ENCODE data around the gene LY6G6F.
"Not testable (repeated sequence)": the region's sequence is repeated elsewhere in the genome, so short reads cannot be mapped to it uniquely, and the experiment has no call there.

LY6G6F gene

GRCh38 chr6:31702819-31703716 is 3.6 kb upstream of the LY6G6F start, which contains the start of gene ABHD16A:
Gene ABHD16A, minus strand, starts transcription at chr6:31703324. Its CDS starts 43 bp downstream, at chr6:31703281.
- peak; percentile 94 for DNase-seq (ENCODE audit: low read depth)

DNA sequence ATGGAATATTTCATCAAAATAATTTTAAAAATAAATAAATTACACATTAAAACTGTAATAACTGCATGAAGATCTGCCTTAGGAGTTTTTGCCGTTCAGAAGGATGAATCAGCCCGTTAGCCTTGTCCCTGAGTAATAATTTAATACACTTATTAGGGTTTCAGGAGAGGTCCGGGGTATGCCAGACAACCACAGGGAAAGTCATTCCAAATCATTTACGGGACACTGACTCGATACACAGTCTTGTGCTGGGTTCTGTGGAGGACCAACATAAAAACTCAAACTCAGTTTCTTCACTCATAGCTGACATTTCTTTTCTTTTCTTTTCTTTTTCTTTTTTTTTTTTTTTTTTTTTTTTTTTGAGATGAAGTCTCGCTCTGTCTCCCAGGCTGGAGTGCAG is 735 bp upstream of the LY6G6F start:
- DNase-seq (ENCODE audit: low read depth), result no peak

- DNase-seq (ENCODE audit: low read depth), result no peak
Measured at GRCh38 chr6:31707701-31708100, 1.0 kb downstream of the LY6G6F start.

GRCh38 chr6:31708224-31708623 is 1.6 kb downstream of the LY6G6F start:
- DNase-seq (ENCODE audit: low read depth), result no peak

GRCh38 chr6:31709157-31709556 is 2.5 kb downstream of the LY6G6F start:
- not testable (repeated sequence) for DNase-seq (ENCODE audit: low read depth)

- no peak for DNase-seq (ENCODE audit: low read depth)
Measured at GRCh38 chr6:31710523-31711219, 4.0 kb downstream of the LY6G6F start.

GRCh38 chr6:31711233-31711632 is 4.6 kb downstream of the LY6G6F start:
- no peak for DNase-seq (ENCODE audit: low read depth)

DNA sequence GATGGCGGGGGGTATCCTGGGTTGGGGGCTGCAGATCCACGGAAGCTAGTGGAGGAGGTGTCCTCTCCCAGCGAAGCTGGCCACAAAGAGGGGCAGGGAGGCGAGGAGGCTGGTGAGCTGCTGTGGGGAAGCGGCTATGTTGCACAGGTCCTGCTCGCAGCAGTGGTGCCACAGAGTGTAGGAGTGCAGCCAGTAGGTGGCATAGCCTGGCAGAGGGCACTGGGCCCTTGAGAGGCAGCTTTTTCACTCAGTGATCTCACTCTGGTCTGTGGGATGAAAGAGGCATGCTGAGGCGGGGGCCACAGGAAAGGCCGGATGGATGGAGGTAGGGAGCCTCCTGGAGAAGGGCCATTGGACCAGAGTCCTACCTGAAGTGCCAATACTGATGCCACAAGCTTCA is 5.6 kb downstream of the LY6G6F start:
- no peak for DNase-seq (ENCODE audit: low read depth)

DNA sequence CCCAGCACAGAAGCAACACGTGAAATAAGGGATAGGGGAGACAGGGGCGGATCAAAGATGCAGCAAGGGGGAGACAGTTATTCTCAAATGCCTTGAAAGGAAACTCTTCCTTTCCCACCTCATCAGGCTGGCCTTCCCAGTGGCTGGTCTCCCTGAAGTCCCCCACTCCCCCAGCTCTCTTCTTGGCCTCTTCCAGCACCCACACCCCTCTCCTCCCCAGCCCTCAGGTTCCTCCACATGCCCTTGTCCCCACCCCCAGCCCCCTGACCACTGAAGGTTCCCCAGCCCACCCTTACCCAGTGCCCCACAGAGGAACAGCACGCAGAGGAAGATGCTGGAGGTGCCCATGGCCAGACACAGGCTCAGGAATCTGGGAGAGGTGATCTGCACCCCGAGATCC is 6.8 kb downstream of the LY6G6F start:
- no peak for DNase-seq (ENCODE audit: low read depth)

- no peak for DNase-seq (ENCODE audit: low read depth)
Measured at GRCh38 chr6:31713991-31714684, 7.5 kb downstream of the LY6G6F start.

DNA sequence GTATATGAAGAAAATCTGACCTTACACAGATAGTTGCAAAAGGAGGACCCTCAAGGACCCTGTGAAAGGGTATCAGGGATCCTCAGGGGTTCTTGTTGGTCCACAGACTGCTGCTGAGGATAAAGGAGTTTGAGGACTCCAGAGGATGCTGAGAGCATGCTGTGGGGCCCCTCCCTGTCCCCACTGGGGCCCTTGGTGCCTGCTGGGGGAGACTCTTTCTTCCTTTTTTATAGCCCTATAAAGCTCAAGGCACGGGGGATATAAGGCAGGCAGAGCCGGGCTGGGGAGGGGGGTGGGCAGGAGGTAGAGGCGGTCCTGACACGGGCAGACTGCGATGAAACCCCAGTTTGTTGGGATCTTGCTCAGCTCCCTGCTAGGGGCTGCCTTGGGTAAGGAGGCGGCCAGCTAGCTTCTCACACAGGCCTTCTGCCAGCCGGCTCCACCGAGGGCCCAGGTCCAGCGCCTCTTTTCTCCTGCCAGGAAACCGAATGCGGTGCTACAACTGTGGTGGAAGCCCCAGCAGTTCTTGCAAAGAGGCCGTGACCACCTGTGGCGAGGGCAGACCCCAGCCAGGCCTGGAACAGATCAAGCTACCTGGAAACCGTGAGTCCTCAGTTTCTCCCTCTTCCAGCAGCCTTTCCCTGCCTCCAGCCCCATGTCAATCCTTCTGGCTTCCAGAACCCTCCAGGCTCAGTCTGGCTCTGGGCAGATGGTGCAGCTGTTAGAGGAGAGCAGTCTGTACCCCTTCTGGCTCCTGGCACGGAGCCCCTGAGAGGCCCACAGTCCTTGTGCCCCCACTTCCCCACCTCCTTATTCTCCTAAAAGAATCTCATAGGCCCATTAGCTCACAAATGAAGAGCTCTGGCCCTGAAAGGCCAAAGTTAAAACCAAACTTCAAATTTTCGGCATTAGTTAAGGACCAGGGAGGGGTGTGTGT is 8.6 kb downstream of the LY6G6F start, which contains the start of gene LY6G6D:
TSS of gene LY6G6D (plus strand) at position 327 of the 937 bp plus-strand sequence. CDS start at position 335, 8 bp downstream.
- DNase-seq (ENCODE audit: low read depth), result no peak

- DNase-seq (ENCODE audit: low read depth), result no peak
Measured at GRCh38 chr6:31717499-31718222, 11.0 kb downstream of the LY6G6F start.

DNA sequence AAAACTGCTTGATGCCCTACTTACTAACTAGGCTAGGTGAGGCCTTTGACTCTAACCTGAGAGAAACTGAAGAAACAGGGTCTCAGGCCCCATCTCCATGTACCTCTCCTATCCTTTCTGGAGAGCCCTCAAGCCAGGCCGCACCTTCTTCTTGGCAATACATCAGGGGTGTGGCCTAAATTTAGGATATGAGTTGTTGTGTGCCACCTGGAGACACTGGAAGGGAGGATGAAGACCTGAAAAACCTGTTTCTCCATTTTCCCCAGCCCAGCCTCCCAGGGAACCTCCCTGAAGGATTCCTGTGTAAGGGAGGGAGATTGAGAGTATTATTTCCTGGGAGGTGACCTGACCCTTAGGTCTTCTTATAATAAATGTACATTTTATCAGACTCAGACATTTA is 11.6 kb downstream of the LY6G6F start:
- DNase-seq (ENCODE audit: low read depth), result no peak

DNA sequence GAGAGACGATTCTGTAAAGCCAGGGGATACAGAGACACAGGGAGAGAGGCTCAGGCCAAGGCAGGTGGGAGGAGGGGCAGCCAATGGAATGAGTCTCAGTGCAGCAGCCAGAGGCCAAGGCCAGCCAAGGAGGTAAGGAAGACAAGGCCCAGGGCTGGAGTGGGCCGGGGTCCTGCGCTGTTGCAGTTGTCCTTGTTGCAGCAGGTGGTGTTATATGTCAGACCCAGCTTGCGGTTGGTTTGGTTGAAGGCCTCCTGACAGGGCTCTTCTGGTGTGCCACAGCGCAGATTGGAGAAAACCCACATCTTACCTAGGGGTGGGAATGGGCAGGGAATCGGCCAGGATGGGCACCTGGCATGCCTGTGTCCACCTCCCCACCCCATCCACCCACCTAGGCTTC is 12.3 kb downstream of the LY6G6F start:
- no peak for DNase-seq (ENCODE audit: low read depth)

DNA sequence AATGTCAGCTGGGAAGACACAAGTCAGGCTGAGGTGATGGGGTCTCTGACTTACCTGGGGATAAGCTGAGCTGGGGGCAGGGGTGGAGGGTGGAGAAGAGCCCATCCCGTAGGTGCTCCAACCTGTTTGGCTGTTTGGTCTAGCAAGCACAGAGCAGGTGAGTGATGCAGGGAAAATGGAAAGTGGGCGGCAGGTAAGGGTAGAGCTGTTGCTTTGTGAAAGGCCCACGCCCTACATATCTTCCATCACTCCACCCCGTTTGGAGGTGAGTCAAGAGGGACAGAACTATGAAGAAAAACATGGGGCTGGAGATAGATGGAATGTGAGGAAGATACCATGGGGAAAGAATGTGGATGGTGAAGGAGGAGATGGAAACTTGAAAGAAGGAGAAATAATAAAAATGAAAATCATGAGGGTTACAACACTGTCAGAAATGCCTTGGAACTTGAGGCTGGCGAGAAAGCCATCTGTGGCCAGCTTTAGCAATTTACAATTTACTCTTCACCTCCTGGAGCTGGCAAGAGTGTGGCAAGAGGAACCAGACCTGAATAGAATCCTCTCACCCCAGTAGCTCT is 13.6 kb downstream of the LY6G6F start:
- DNase-seq (ENCODE audit: low read depth), result no peak

DNA sequence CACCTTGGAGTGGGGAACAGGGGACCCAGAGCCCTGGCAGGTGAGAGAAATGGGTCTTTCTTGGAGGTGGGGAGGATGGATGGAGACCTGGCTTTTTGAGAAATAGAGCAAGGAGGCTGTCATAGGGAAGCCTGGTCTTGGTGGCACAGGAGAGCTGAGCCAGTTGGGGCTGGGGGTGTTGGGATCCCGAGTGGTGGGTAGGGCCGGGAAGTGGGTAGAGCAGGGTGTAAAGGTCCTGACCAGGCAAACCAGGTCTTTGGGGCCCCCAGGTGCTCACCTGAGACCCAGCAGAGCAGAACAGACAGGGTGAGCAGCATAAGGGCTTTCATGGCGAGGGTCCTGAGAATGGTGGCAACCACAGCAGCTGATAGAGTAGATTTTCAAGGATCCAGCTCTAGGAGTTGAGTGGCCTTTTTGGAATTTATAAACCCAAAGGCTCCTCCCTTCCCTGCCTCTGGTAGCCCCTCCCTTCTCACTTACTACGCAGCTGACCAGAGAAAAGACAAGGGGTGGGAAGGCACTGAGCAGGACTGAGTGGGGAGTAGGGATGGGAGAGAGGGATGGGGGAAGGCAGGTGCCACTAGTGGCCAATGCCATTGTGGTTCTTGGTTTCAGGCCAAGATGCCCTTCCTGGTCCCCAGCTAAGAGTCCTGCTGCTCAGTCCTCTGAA is 14.8 kb downstream of the LY6G6F start, which contains the start of gene LY6G6C:
TSS of gene LY6G6C (minus strand) at position 396 of the 670 bp plus-strand sequence. CDS start at position 329, 67 bp downstream.
- no peak for DNase-seq (ENCODE audit: low read depth)

GRCh38 chr6:31722173-31722572 is 15.5 kb downstream of the LY6G6F start:
- DNase-seq (ENCODE audit: low read depth), result no peak

GRCh38 chr6:31723245-31723979 is 16.7 kb downstream of the LY6G6F start, which contains the start of gene MPIG6B:
Gene MPIG6B, plus strand, starts transcription at chr6:31723373. Its CDS starts 11 bp downstream, at chr6:31723384.
- no peak for DNase-seq (ENCODE audit: low read depth)
